HG02642 (cell line): Measurements from ENCODE around the gene RGP1.
A peak's percentile ranks its signal among the peaks of the same experiment; 100 is the strongest.

ENCODE experiments used
- ATAC-seq: cut with Tn5 transposase; IDR thresholded peaks from one replicate; pipeline ENCODE4 v1.9.1; 2021; ENCODE audit warnings: mild to moderate bottlenecking; ENCODE audit not compliant: unreplicated experiment, poor library complexity

Gene RGP1

GRCh38 chr9:35766997-35767396 is 17.9 kb downstream of the RGP1 start:
- ATAC-seq, result no peak

GRCh38 chr9:35767458-35767857 is 18.4 kb downstream of the RGP1 start:
- no peak for ATAC-seq

GRCh38 chr9:35769763-35770162 is 20.7 kb downstream of the RGP1 start:
- ATAC-seq, result no peak

- no peak for ATAC-seq
These were observed 22.0 kb downstream of the RGP1 start for GRCh38 chr9:35771075-35771433.

GRCh38 chr9:35771534-35771933 is 22.4 kb downstream of the RGP1 start:
- ATAC-seq, result no peak

- ATAC-seq, result no peak
These were observed 22.9 kb downstream of the RGP1 start for GRCh38 chr9:35771943-35772342.

- ATAC-seq, result no peak
These were observed 26.0 kb downstream of the RGP1 start for GRCh38 chr9:35774907-35775635.

GRCh38 chr9:35776018-35776417 is 26.9 kb downstream of the RGP1 start:
- ATAC-seq, result no peak

GRCh38 chr9:35778496-35778895 is 29.4 kb downstream of the RGP1 start:
- ATAC-seq, result no peak

GRCh38 chr9:35781066-35781465 is 32.0 kb downstream of the RGP1 start:
- no peak for ATAC-seq

GRCh38 chr9:35783418-35783817 is 34.3 kb downstream of the RGP1 start:
- no peak for ATAC-seq

GRCh38 chr9:35789541-35789940 is 40.5 kb downstream of the RGP1 start:
- ATAC-seq, result no peak

GRCh38 chr9:35790025-35790384 is 40.9 kb downstream of the RGP1 start:
- no peak for ATAC-seq

- peak; percentile 54 for ATAC-seq
These were observed 41.6 kb downstream of the RGP1 start for GRCh38 chr9:35790385-35791296.

- no peak for ATAC-seq
These were observed 42.3 kb downstream of the RGP1 start, which contains the start of gene NPR2 for GRCh38 chr9:35791297-35791921. Gene NPR2 (plus strand): TSS chr9:35791591. CDS start chr9:35792409, 818 bp downstream.

GRCh38 chr9:35792024-35792813 is 43.1 kb downstream of the RGP1 start:
- ATAC-seq, result no peak

GRCh38 chr9:35792826-35793225 is 43.7 kb downstream of the RGP1 start:
- ATAC-seq, result no peak

GRCh38 chr9:35793461-35793860 is 44.4 kb downstream of the RGP1 start:
- no peak for ATAC-seq

GRCh38 chr9:35795695-35796094 is 46.6 kb downstream of the RGP1 start:
- ATAC-seq, result no peak
